A549 treated with GW870086 at 1 μM for 4 hours (cell line): Measurements from ENCODE around the gene KRTAP10-9. TPM values are rescaled to one million over a fixed set of nuclear protein-coding genes. Genes with fewer than 3 reads are reported as not detected.

Experiments used
- total RNA-seq: library from RNA; stranded (reverse); fragments of 200-300 nt; extraction: Qiagen RNA extraction; gene quantifications from 5 replicates; pipeline ENCODE4 v1.2.3, GENCODE V29; 2022; ENCODE audit warnings: low read depth

KRTAP10-9 gene, protein sequence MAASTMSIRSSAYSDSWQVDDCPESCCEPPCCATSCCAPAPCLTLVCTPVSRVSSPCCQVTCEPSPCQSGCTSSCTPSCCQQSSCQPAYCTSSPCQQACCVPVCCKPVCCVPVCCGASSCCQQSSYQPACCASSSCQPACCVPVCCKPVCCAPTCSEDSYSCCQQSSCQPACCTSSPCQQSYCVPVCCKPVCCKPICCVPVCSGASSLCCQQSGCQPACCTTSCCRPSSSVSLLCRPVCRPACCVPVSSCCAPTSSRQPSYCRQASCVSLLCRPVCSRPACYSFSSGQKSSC
- total RNA-seq = not detected in 5 replicates

DNA sequence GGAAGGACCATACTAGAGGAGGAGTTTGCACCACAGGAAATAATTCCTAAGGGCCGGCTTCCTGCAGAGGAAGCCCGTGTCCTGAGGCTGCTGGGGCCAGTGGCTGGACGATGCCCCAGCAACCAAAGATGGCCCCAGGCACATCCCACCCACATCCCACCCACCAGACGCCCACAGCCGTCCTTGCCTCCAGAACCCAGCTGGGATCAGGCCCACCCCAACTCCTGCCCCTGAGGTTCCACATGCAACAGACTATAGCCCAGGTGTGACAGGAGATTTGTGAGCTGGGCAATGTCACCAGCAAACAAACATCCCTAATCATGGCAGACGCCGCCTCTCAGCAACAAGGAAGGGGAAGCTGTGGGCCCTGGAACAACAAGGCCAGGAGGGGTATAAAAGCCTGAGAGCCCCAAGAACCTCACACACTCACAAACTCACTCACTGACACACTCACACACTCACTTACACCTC lies at the start of gene KRTAP10-9:
Gene KRTAP10-9, plus strand, starts transcription at position 421 of the 471 bp plus-strand sequence. CDS start 79 bp downstream, outside the sequence.

DNA sequence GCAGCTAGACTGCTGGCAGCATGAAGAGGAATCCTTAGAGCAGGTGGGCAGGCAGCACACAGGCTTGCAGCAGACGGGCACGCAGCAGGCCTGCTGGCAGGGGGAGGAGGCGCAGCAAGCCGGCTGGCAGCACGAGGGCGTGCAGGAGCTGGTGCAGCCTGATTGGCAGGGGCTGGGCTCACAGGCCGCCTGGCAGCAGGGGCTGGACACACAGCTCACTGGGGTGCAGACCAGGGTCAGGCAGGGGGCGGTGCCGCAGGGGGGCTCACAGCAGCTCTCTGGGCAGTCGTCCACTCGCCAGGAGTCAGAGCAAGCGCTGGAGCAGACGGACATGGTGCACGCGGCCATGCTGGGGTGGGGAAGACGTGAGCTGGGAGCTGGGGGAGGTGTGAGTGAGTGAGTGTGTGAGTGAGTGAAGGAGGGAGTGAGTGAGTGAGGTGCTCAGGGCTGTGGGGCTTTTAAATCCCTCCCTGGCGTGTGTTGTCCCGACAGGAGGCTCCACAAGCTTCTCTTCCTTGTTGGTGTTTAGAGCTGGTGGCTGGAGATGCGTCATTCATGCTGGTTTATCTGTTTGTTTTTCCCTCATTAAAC lies 46.6 kb upstream of the KRTAP10-9 start, which contains the start of gene KRTAP10-5:
Gene KRTAP10-5, minus strand, starts transcription at position 374 of the 591 bp plus-strand sequence. Its CDS starts 26 bp downstream, at position 348.

DNA sequence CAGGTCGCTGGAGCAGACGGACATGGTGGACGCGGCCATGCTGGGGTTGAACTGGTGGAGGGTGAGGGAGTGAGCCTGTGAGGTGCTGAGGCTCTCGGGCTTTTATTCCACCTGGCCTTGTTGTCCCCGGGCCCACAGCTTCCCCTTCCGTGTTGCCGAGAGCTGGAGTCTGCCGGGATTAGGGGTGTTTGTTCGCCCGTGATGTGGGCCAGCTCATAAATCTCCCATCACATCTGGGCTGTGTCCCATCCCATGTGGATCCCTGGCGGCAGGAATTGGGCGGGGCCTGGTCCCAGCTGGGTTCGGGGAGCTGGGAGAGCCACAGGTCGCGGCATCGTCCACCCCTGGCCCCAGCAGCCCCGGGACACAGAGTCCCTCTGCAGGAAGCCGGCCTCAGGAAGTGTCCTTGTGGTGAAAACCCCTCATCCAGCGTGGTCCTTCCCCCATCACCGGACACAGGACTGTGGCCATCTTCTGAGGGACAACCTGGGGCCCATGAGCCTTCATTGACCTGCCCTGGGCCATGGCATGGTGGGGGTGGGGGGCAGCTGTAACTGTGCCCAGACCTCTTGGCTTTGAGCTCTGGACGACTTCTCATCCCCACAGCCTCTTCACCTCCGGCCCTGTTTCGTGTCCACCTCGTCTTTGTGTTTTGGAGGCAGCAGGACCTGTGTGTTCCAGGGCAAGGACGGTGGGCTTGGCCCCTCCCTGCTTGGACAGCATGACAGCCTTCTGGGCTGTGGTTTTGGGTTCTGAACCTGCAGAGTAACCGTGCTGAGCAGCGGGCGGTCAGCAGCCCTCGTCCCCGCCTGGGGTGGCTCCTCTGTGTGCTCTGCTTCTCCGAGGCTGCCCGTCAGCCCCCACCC lies 34.2 kb upstream of the KRTAP10-9 start, which contains the start of gene KRTAP10-6:
Gene KRTAP10-6, minus strand, starts transcription at position 60 of the 866 bp plus-strand sequence. Its CDS starts 21 bp downstream, at position 39.

DNA sequence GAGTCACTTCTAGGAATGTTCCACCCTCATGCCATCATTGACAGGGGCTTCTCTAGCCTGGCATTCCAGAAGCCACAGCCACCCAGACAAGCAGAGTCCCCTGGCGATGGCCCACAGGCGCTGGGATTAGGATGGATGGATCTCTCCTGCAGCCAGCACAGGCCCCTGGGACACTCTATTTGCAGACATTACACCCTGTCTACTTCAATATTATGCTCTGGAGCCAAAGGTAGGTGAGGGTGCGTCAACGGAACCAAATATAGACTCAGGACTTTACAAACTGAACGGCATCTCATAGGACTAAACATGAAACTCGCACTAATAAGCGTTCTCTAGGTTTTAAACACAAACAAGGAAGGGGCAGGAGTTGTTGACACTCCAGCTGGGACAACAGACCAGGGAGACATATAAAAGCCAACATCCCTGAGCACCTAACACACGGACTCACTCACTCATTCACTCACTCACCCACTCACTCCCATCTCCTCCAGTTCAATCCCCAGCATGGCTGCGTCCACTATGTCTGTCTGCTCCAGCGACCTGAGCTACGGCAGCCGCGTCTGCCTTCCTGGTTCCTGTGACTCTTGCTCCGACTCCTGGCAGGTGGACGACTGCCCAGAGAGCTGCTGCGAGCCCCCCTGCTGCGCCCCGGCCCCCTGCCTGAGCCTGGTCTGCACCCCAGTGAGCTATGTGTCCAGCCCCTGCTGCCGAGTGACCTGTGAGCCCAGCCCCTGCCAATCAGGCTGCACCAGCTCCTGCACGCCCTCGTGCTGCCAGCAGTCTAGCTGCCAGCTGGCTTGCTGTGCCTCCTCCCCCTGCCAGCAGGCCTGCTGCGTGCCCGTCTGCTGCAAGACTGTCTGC lies 26.5 kb upstream of the KRTAP10-9 start, which contains the start of gene KRTAP10-7:
Gene KRTAP10-7, plus strand, starts transcription at position 480 of the 861 bp plus-strand sequence. Its CDS starts 25 bp downstream, at position 505.

DNA sequence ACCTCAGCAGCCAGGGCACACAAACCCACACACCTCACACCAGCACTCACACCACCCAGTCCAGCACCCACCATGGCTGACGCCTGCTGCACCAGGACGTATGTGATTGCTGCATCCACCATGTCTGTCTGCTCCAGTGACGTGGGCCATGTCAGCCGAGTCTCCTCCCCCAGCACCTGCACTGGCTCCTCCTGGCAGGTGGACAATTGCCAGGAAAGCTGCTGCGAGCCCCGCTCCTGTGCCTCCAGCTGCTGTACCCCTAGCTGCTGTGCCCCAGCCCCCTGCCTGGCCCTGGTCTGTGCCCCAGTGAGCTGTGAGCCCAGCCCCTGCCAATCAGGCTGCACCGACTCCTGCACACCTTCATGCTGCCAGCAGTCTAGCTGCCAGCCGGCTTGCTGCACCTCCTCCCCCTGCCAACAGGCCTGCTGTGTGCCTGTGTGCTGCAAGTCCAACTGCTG lies 14.8 kb upstream of the KRTAP10-9 start, which contains the start of gene KRTAP10-8:
Gene KRTAP10-8, plus strand, starts transcription at position 51 of the 458 bp plus-strand sequence. Its CDS starts 22 bp downstream, at position 73.

DNA sequence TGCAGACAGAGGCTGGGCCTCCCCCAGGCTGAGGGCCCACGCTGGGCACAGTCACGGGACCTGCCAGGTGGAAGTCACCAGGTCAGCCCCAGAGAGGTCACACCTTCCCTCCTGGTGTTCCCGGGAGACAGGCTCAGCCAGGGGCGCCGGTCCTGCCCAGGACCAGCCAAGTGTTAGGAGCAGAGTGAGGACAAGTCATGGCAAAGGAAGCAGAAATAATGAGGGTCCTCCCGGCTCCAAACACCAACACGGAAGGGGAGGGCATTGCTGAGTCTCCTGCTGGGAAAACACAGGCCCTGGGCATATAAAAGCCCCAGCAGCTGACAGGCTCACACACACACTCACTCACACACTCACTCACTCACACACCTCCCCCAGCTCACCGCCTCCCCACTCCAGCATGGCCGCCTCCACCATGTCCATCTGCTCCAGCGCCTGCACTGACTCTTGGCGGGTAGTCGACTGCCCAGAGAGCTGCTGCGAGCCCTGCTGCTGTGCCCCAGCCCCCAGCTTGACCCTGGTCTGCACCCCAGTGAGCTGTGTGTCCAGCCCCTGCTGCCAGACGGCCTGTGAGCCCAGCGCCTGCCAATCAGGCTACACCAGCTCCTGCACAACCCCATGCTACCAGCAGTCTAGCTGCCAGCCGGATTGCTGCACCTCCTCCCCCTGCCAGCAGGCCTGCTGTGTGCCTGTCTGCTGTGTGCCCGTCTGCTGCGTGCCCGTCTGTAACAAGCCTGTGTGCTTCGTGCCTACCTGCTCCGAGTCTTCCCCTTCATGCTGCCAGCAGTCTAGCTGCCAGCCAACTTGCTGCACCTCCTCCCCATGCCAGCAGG lies 10.3 kb downstream of the KRTAP10-9 start, which contains the start of gene KRTAP10-10:
Gene KRTAP10-10, plus strand, starts transcription at position 339 of the 833 bp plus-strand sequence. Its CDS starts 62 bp downstream, at position 401.

DNA sequence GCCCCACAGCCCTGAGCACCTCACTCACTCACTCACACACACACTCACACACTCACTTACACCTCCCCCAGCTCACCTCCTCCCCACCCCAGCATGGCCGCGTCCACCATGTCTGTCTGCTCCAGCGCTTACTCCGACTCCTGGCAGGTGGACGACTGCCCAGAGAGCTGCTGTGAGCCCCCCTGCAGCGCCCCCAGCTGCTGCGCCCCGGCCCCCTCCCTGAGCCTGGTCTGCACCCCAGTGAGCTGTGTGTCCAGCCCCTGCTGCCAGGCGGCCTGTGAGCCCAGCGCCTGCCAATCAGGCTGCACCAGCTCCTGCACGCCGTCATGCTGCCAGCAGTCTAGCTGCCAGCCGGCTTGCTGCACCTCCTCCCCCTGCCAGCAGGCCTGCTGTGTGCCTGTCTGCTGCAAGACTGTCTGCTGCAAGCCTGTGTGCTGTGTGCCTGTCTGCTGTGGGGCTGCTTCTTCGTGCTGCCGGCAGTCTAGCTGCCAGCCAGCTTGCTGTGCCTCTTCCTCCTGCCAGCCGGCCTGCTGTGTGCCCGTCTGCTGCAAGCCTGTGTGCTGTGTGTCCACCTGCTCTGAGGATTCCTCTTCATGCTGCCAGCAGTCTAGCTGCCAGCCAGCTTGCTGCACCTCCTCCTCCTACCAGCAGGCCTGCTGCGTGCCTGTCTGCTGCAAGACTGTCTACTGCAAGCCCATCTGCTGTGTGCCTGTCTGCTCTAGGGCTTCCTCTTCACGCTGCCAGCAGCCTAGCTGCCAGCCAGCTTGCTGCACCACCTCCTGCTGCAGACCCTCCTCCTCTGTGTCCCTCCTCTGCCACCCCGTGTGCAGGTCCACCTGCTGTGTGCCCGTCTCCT lies 19.7 kb downstream of the KRTAP10-9 start, which contains the start of gene KRTAP10-11:
Gene KRTAP10-11, plus strand, starts transcription at position 49 of the 856 bp plus-strand sequence. Its CDS starts 45 bp downstream, at position 94.

DNA sequence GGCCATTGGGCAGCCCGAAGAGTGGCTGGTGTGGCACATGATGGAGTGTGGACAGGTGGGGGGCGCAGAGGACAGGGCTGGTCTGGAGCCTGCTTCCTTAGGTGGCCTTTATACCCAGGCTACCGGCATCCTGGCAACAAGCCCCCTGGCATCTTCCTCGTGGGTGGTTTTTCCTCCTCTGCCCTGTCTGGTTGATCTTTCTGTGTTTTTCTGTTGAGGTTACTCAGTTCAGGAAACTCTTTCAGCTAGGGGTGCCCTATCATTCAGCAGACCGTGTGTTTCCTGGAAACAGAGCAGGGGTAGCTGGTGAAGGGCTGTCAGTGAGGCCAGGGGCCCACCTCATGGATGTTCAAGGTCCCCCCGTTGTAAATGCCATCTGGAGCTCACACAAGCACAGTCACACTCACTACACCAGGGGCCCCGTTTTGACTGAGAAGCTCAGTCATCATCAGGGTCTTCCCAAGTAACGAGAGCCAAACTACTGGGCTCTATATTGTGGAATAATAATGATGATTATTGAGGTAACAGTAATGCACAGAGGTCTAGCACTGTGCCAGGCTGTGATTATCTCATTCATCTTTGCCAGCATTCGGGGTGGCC lies 27.8 kb downstream of the KRTAP10-9 start, which contains the start of gene KRTAP12-4:
Gene KRTAP12-4, minus strand, starts transcription at position 84 of the 600 bp plus-strand sequence. Its CDS starts 45 bp downstream, at position 39.

DNA sequence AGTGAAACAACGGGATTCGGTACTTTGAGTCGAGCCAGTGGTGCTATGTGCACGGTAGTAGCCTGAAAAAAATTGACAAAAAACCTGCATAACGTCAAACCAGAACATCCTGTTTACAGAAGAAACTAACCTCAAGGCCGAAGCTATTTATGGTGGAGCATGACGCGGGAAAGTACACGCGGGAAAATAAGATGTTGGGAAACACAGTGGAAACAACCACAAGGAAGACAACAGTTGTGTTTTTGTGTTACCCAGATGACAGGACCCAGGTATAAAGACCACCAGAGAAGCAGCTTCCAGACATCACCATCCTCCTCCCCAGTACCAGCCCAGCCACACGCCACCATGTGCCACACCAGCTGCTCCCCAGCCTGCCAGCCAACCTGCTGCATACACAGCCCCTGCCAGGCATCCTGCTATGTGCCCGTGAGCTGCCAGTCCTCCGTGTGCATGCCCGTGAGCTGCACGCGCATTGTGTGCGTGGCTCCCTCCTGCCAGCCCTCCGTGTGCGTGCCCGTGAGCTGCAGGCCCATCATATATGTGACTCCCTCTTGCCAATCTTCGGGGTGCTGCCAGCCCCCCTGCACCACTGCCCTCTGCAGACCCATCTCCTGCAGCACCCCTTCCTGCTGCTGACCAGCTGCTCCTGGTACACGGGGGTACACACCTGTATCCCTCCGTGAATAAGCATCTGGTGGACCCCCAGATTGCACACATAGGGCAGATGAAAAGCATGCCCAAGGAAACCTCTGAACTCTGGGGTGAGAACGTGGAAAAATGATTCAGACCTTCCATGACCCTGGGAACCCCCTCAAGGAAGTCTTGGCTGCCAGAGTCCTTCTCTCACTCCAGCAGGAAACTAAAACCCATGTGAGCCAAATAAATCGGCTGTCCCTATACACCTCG lies 31.0 kb downstream of the KRTAP10-9 start, which contains the start of gene KRTAP12-3:
Gene KRTAP12-3, plus strand, starts transcription at position 298 of the 906 bp plus-strand sequence. Its CDS starts 48 bp downstream, at position 346.

DNA sequence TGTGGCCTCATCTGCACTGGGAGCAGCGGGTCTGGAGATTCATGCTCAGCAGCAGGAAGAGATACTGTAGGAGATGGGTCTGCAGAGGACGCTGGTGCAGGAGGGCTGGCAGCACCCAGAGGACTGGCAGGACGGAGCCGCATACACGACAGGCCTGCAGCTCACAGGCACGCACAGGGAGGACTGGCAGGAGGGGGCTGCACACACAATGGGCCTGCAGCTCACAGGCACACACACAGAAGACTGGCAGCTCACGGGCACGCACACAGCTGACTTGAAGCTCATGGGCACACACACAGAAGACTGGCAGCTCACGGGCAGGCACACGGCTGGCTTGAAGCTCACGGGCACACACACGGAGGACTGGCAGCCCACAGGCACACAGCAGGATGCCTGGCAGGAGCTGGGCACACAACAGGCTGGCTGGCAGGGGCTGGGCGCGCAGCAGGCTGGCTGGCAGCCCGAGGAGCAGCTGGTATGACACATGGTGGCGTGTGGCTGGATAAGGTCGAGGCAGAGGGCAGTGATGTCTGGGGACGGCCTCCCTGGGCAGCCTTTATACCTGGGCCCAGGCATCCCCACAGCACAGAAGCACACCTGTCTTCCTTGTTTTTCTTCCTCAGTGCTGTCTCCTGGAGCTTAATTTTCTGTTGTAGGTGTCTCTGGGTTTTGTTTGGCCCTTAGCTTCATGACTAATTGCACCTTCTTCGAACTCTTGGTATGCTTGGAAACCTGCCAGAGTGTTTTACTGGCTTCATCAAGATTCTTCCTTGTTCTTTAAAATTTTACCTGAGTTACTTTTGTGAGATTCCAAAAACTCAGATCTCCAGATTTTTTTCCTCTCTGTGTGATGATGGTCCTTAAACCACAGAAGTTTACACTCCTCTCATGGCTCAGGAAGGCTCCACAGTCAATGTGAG lies 39.8 kb downstream of the KRTAP10-9 start, which contains the start of gene KRTAP12-2:
Gene KRTAP12-2, minus strand, starts transcription at position 527 of the 920 bp plus-strand sequence. Its CDS starts 41 bp downstream, at position 486.

Other genes starting within 250 kb of the KRTAP10-9 start
- 1.2 to 2.1 TPM (median 1.9 TPM) in 5 replicates for gene LRRC3, start 171.6 kb upstream of the KRTAP10-9 start, total RNA-seq
- gene KRTAP10-1, start 86.9 kb upstream of the KRTAP10-9 start, total RNA-seq = not detected in 5 replicates
- gene KRTAP10-2, start 75.6 kb upstream of the KRTAP10-9 start, total RNA-seq = not detected in 5 replicates
- not detected in 5 replicates for gene KRTAP10-3, start 68.3 kb upstream of the KRTAP10-9 start, total RNA-seq
- not detected in 5 replicates for gene KRTAP10-4, start 53.4 kb upstream of the KRTAP10-9 start, total RNA-seq
- gene KRTAP10-5, start 46.5 kb upstream of the KRTAP10-9 start, total RNA-seq = not detected in 5 replicates
- gene KRTAP10-6, start 34.6 kb upstream of the KRTAP10-9 start, total RNA-seq = not detected in 5 replicates
- not detected in 5 replicates for gene KRTAP10-7, start 26.5 kb upstream of the KRTAP10-9 start, total RNA-seq
- not detected in 5 replicates for gene KRTAP10-8, start 15.0 kb upstream of the KRTAP10-9 start, total RNA-seq
- gene KRTAP10-10, start 10.3 kb downstream of the KRTAP10-9 start, total RNA-seq = not detected in 5 replicates
- gene KRTAP10-11, start 19.3 kb downstream of the KRTAP10-9 start, total RNA-seq = not detected in 5 replicates
- gene KRTAP12-4, start 27.6 kb downstream of the KRTAP10-9 start, total RNA-seq = not detected in 5 replicates
- not detected in 5 replicates for gene KRTAP12-3, start 30.8 kb downstream of the KRTAP10-9 start, total RNA-seq
- gene KRTAP12-2, start 39.8 kb downstream of the KRTAP10-9 start, total RNA-seq = not detected in 5 replicates
- gene KRTAP12-1, start 55.1 kb downstream of the KRTAP10-9 start, total RNA-seq = not detected in 5 replicates
- gene KRTAP10-12, start 70.1 kb downstream of the KRTAP10-9 start, total RNA-seq = not detected in 5 replicates
- not detected in 5 replicates for gene TSPEAR, start 84.5 kb downstream of the KRTAP10-9 start, total RNA-seq
- 27.9 to 39.8 TPM (median 35.6 TPM) in 5 replicates for gene UBE2G2, start 174.7 kb downstream of the KRTAP10-9 start, total RNA-seq
- 56.4 to 70.2 TPM (median 69.8 TPM) in 5 replicates for gene SUMO3, start 191.0 kb downstream of the KRTAP10-9 start, total RNA-seq
- gene PTTG1IP, start 246.6 kb downstream of the KRTAP10-9 start, total RNA-seq = 91.3 to 104 TPM (median 100 TPM) in 5 replicates